Hepatocyte (in vitro differentiated cells): ENCODE measurements around the gene MIOX.

Source experiments
- CTCF ChIP-seq: fragments of 200-600 bp; sonication (generic); IDR thresholded peaks from 2 replicates; pipeline ENCODE4 v1.5.1; 2016; ENCODE audit warnings: antibody characterized with exemption, mild to moderate bottlenecking; ENCODE audit not compliant: poor library complexity
- EZH2 ChIP-seq: fragments of 200-600 bp; sonication (generic); IDR thresholded peaks from 2 replicates; pipeline ENCODE4 v1.6.1; 2016; ENCODE audit warnings: antibody characterized with exemption, mild to moderate bottlenecking, borderline replicate concordance
- EZH2phosphoT487 ChIP-seq: fragments of 200-600 bp; sonication (generic); IDR thresholded peaks from one replicate; pipeline ENCODE4 v1.6.1; 2018; ENCODE audit warnings: antibody characterized with exemption, mild to moderate bottlenecking, low read depth, moderate library complexity; ENCODE audit not compliant: unreplicated experiment, severe bottlenecking

GRCh38 chr22:50456026-50456425, 30.6 kb upstream of the MIOX start:
- TF ChIP-seq CTCF: no peak
- no peak for TF ChIP-seq EZH2
- TF ChIP-seq EZH2phosphoT487: no peak
